ENCODE results near the gene PPA2.
"Not testable (repeated sequence)": the region's sequence is repeated elsewhere in the genome, so short reads cannot be mapped to it uniquely, and the experiment has no call there.

PPA2 gene

GRCh38 chr4:105473324-105474098, at the start of gene PPA2:
TSS of gene PPA2 (minus strand) at chr4:105474062. CDS start at chr4:105474050, 12 bp downstream.
- FAIRE-seq = peak; percentile 88
- DNase-seq (ENCODE audit: insufficient read length, low spot score) = peak; percentile 67

- FAIRE-seq (peak; percentile 92), DNase-seq (ENCODE audit: insufficient read length, low spot score) (peak; percentile 20)
These were observed 47.2 kb upstream of the PPA2 start for GRCh38 chr4:105520819-105521790.

GRCh38 chr4:105510245-105510644, 36.4 kb upstream of the PPA2 start:
- no peak for DNase-seq (ENCODE audit: insufficient read length, low spot score)
- FAIRE-seq = no peak

- DNase-seq (ENCODE audit: insufficient read length, low spot score) = no peak
- no peak for FAIRE-seq
These were observed 35.9 kb upstream of the PPA2 start for GRCh38 chr4:105509714-105510113.

- FAIRE-seq (peak; percentile 42), DNase-seq (ENCODE audit: insufficient read length, low spot score) (peak; percentile 4)
These were observed 35.4 kb upstream of the PPA2 start for GRCh38 chr4:105509291-105509690.

- FAIRE-seq = no peak
These were observed 30.9 kb upstream of the PPA2 start for GRCh38 chr4:105504744-105505143.

GRCh38 chr4:105503484-105503883, 29.6 kb upstream of the PPA2 start:
- FAIRE-seq (no peak), DNase-seq (ENCODE audit: insufficient read length, low spot score) (no peak)

More at GRCh38 chr4:105504744-105505143, 30.9 kb upstream of the PPA2 start:
- no peak for DNase-seq (ENCODE audit: insufficient read length, low spot score)

- FAIRE-seq (no peak), DNase-seq (ENCODE audit: insufficient read length, low spot score) (no peak)
These were observed 23.0 kb upstream of the PPA2 start for GRCh38 chr4:105496899-105497298.

GRCh38 chr4:105495667-105496066, 21.8 kb upstream of the PPA2 start:
- peak; percentile 52 for FAIRE-seq
- no peak for DNase-seq (ENCODE audit: insufficient read length, low spot score)

- DNase-seq (ENCODE audit: insufficient read length, low spot score) (no peak), FAIRE-seq (peak; percentile 35)
These were observed 16.7 kb upstream of the PPA2 start for GRCh38 chr4:105490523-105490922.

GRCh38 chr4:105483840-105484239, 10.0 kb upstream of the PPA2 start:
- FAIRE-seq = no peak

GRCh38 chr4:105474099-105474518, 247 bp upstream of the PPA2 start:
- DNase-seq (ENCODE audit: insufficient read length, low spot score) (no peak), FAIRE-seq (peak; percentile 14)

More at GRCh38 chr4:105483840-105484239, 10.0 kb upstream of the PPA2 start:
- DNase-seq (ENCODE audit: insufficient read length, low spot score) = no peak

- DNase-seq (ENCODE audit: insufficient read length, low spot score) = no peak
- peak; percentile 52 for FAIRE-seq
These were observed 965 bp downstream of the PPA2 start for GRCh38 chr4:105472871-105473323.

- peak; percentile 90 for FAIRE-seq
These were observed 2.2 kb downstream of the PPA2 start for GRCh38 chr4:105471566-105472176.

GRCh38 chr4:105470766-105471165, 3.1 kb downstream of the PPA2 start:
- FAIRE-seq (no peak), DNase-seq (ENCODE audit: insufficient read length, low spot score) (no peak)

More at GRCh38 chr4:105471566-105472176, 2.2 kb downstream of the PPA2 start:
- peak; percentile 48 for DNase-seq (ENCODE audit: insufficient read length, low spot score)

GRCh38 chr4:105469736-105470135, 4.1 kb downstream of the PPA2 start:
- DNase-seq (ENCODE audit: insufficient read length, low spot score) = no peak
- no peak for FAIRE-seq

GRCh38 chr4:105466580-105466979, 7.3 kb downstream of the PPA2 start:
- FAIRE-seq (no peak), DNase-seq (ENCODE audit: insufficient read length, low spot score) (no peak)

- not testable (repeated sequence) for DNase-seq (ENCODE audit: insufficient read length, low spot score); FAIRE-seq
These were observed 9.3 kb downstream of the PPA2 start for GRCh38 chr4:105464563-105464962.

GRCh38 chr4:105462576-105462975, 11.3 kb downstream of the PPA2 start:
- no peak for FAIRE-seq
- DNase-seq (ENCODE audit: insufficient read length, low spot score) = no peak

GRCh38 chr4:105461621-105462382, 12.1 kb downstream of the PPA2 start:
- FAIRE-seq = no peak

More at GRCh38 chr4:105461621-105462382, 12.1 kb downstream of the PPA2 start:
- DNase-seq (ENCODE audit: insufficient read length, low spot score) = no peak

All from GM19239 (cell line).